HEK293T (cell line): ENCODE results near the gene NME3.

Experiments used
- CTCF ChIA-PET: fragments of 350-600 bp; formaldehyde crosslinking; extraction: SDS; loops from one replicate; lab custom pipeline; 2021; ENCODE audit warnings: antibody characterized with exemption, inconsistent platforms; lab: Yijun Ruan, JAX
- POLR2A ChIA-PET: fragments of 350-600 bp; formaldehyde crosslinking; extraction: SDS; loops from one replicate; lab custom pipeline; 2020; ENCODE audit warnings: antibody characterized with exemption, inconsistent platforms; lab: Yijun Ruan, JAX
- DNase-seq: peaks from one replicate; pipeline ENCODE4 v3.0.0; 2012; ENCODE audit warnings: mixed read lengths; ENCODE audit errors: extremely low spot score
- ARNT ChIP-seq: fragments of 450-650 bp; IDR thresholded peaks from 2 replicates; pipeline ENCODE4 v1.6.1; 2017; ENCODE audit warnings: mild to moderate bottlenecking
- BHLHE40 ChIP-seq: fragments of 450-650 bp; IDR thresholded peaks from 2 replicates; pipeline ENCODE4 v1.6.1; 2016; ENCODE audit warnings: mild to moderate bottlenecking, moderate library complexity, borderline replicate concordance
- CTBP1 ChIP-seq: fragments of 450-650 bp; IDR thresholded peaks from 2 replicates; pipeline ENCODE4 v1.6.1; 2016; ENCODE audit warnings: borderline replicate concordance
- ELF4 ChIP-seq: fragments of 450-650 bp; IDR thresholded peaks from 2 replicates; pipeline ENCODE4 v1.6.1; 2017; ENCODE audit warnings: antibody characterized with exemption
- FOXA1 ChIP-seq: fragments of 450-650 bp; IDR thresholded peaks from 2 replicates; pipeline ENCODE4 v1.6.1; 2016; ENCODE audit warnings: mild to moderate bottlenecking
- FOXK2 ChIP-seq: fragments of 450-650 bp; IDR thresholded peaks from 2 replicates; pipeline ENCODE4 v1.6.1; 2016; ENCODE audit warnings: mild to moderate bottlenecking
- FOXM1 ChIP-seq: fragments of 450-650 bp; IDR thresholded peaks from 2 replicates; pipeline ENCODE4 v1.6.1; 2017; ENCODE audit warnings: mild to moderate bottlenecking, borderline replicate concordance
- HDGF ChIP-seq: fragments of 450-650 bp; IDR thresholded peaks from 2 replicates; pipeline ENCODE4 v1.6.1; 2017; ENCODE audit warnings: antibody characterized with exemption, borderline replicate concordance
- L3MBTL2 ChIP-seq: fragments of 450-650 bp; conservative IDR thresholded peaks from 2 replicates; pipeline ENCODE4 v1.6.1; 2016; ENCODE audit warnings: mild to moderate bottlenecking
- LEF1 ChIP-seq: fragments of 450-650 bp; IDR thresholded peaks from 2 replicates; pipeline ENCODE4 v1.6.1; 2017; ENCODE audit warnings: mild to moderate bottlenecking, borderline replicate concordance
- NFRKB ChIP-seq: fragments of 450-650 bp; IDR thresholded peaks from 2 replicates; pipeline ENCODE4 v1.6.1; 2016; ENCODE audit warnings: mild to moderate bottlenecking, moderate library complexity
- SP1 ChIP-seq: fragments of 450-650 bp; IDR thresholded peaks from 2 replicates; pipeline ENCODE4 v1.6.1; 2017
- SUZ12 ChIP-seq: fragments of 450-650 bp; IDR thresholded peaks from 2 replicates; pipeline ENCODE4 v1.6.1; 2016; ENCODE audit warnings: mild to moderate bottlenecking
- TARDBP ChIP-seq: fragments of 450-650 bp; IDR thresholded peaks from 2 replicates; pipeline ENCODE4 v1.6.1; 2016
- ZNF384 ChIP-seq: fragments of 450-650 bp; IDR thresholded peaks from 2 replicates; pipeline ENCODE4 v1.6.1; 2016
- TF ChIP-seq, protein P1 (sequence below): fragments of 450-650 bp; IDR thresholded peaks from 2 replicates; pipeline ENCODE4 v1.6.1; 2016

NME3 gene

GRCh38 chr16:1791256-1791942, 20.1 kb upstream of the NME3 start:
- ChIA-PET POLR2A (interaction anchor here (0.9 to 2.9 kb wide), 2 partner anchors 9 to 152 kb away, joined by 3 to 25 read pairs; partner anchors contain the start of genes MSRB1, NUBP2 and SPSB3), CTCF (no interaction called here)
- DNase-seq = no peak
- no peak for TF ChIP-seq SUZ12
- TF ChIP-seq ELF4 = no peak
- no peak for TF ChIP-seq TARDBP
- TF ChIP-seq LEF1 = no peak
- TF ChIP-seq BHLHE40 = no peak
- no peak for TF ChIP-seq FOXM1
- no peak for TF ChIP-seq CTBP1

GRCh38 chr16:1790611-1791255, 19.4 kb upstream of the NME3 start:
- no peak for DNase-seq
- no peak for TF ChIP-seq ARNT
- no peak for TF ChIP-seq ELF4
- TF ChIP-seq ZNF384 = no peak
- no peak for TF ChIP-seq BHLHE40
- TF ChIP-seq NFRKB = no peak
- no peak for TF ChIP-seq HDGF
- TF ChIP-seq LEF1 = no peak
- no peak for TF ChIP-seq FOXM1
- TF ChIP-seq L3MBTL2 = no peak
- TF ChIP-seq, protein P1, sequence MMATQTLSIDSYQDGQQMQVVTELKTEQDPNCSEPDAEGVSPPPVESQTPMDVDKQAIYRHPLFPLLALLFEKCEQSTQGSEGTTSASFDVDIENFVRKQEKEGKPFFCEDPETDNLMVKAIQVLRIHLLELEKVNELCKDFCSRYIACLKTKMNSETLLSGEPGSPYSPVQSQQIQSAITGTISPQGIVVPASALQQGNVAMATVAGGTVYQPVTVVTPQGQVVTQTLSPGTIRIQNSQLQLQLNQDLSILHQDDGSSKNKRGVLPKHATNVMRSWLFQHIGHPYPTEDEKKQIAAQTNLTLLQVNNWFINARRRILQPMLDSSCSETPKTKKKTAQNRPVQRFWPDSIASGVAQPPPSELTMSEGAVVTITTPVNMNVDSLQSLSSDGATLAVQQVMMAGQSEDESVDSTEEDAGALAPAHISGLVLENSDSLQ = no peak
- TF ChIP-seq FOXA1 = no peak
- TF ChIP-seq SP1 = no peak
- ChIA-PET CTCF (no interaction called here), POLR2A (interaction anchor here (0.9 to 2.9 kb wide), 2 partner anchors 8 to 153 kb away, joined by 3 to 25 read pairs; partner anchors contain the start of genes MSRB1, NUBP2 and SPSB3)

DNA sequence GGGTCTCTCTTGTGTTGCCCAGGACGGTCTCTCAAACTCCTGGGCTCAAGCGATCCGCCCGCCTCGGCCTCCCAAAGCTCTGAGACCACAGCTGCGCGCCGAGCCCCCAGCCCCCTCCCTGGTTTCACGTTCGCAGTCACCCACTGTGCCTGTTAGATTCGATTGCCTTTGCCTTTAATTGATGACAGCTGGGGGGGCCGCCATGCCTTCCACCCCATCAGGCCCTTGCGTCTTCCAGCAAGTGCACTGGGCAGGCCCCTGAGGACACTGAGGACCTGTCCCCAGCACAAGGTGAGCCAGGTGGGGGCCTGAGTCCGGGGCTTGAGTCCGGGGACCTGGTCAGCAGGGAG, 18.9 kb upstream of the NME3 start:
- ChIA-PET CTCF (no interaction called here), POLR2A (no interaction called here)
- DNase-seq = no peak
- TF ChIP-seq FOXM1 (no peak), ARNT (no peak), LEF1 (no peak), BHLHE40 (no peak), FOXA1 (no peak), ZNF384 (no peak), L3MBTL2 (no peak), NFRKB (no peak), CTBP1 (no peak), TARDBP (no peak), HDGF (no peak), SUZ12 (no peak), FOXK2 (no peak), ELF4 (no peak), SP1 (no peak)
- TF ChIP-seq, protein P1 = no peak

GRCh38 chr16:1789643-1790045, 18.3 kb upstream of the NME3 start:
- no peak for TF ChIP-seq FOXM1
- TF ChIP-seq SUZ12 = no peak
- no peak for TF ChIP-seq HDGF
- TF ChIP-seq BHLHE40 = no peak
- no peak for TF ChIP-seq LEF1
- no peak for TF ChIP-seq CTBP1
- TF ChIP-seq FOXA1 = no peak
- TF ChIP-seq ARNT = no peak
- no peak for TF ChIP-seq TARDBP
- TF ChIP-seq L3MBTL2 = no peak
- TF ChIP-seq NFRKB = no peak
- TF ChIP-seq, protein P1 = no peak
- TF ChIP-seq SP1 = no peak
- TF ChIP-seq FOXK2 = no peak
- no peak for TF ChIP-seq ZNF384
- TF ChIP-seq ELF4 = no peak
- DNase-seq = no peak
- ChIA-PET CTCF (no interaction called here), POLR2A (no interaction called here)

GRCh38 chr16:1788708-1789100, 17.4 kb upstream of the NME3 start:
- no peak for DNase-seq
- ChIA-PET POLR2A (interaction anchor here (1.0 kb wide), 1 partner anchor 16 kb away, joined by 3 read pairs; the partner anchor contains the start of genes EME2 and MRPS34), CTCF (no interaction called here)
- TF ChIP-seq FOXA1 (no peak), ARNT (no peak), FOXM1 (no peak), FOXK2 (no peak), ZNF384 (no peak), BHLHE40 (no peak), TARDBP (no peak), HDGF (no peak), L3MBTL2 (no peak), SP1 (no peak), SUZ12 (no peak), ELF4 (no peak), CTBP1 (no peak), NFRKB (no peak), LEF1 (no peak)
- TF ChIP-seq, protein P1 = no peak
